SIG-M5 treated with dmso at 0.1 percent for 504 hours (cell line): Measurements from ENCODE around the gene CCDC197.

Source experiments
- DNase-seq: peaks from one replicate; lab custom pipeline; 2025; ENCODE audit not compliant: unreplicated experiment; lab: John Stamatoyannopoulos, UW

CCDC197 gene

GRCh38 chr14:93960774-93961438 lies 36.2 kb upstream of the CCDC197 start:
- DNase-seq: no peak

GRCh38 chr14:93961620-93962019 lies 35.5 kb upstream of the CCDC197 start:
- DNase-seq: no peak

- DNase-seq: peak; percentile 76
Observed at GRCh38 chr14:93962701-93963601, 34.1 kb upstream of the CCDC197 start.

- DNase-seq: no peak
Observed at GRCh38 chr14:93963692-93964091, 33.4 kb upstream of the CCDC197 start.

GRCh38 chr14:93964281-93964680 lies 32.8 kb upstream of the CCDC197 start:
- DNase-seq: no peak

- DNase-seq: no peak
Observed at GRCh38 chr14:93964820-93965286, 32.2 kb upstream of the CCDC197 start.

GRCh38 chr14:93965287-93965821 lies 31.7 kb upstream of the CCDC197 start:
- DNase-seq: no peak

- DNase-seq: no peak
Observed at GRCh38 chr14:93965946-93966474, 31.1 kb upstream of the CCDC197 start.

- DNase-seq: peak; percentile 79
Observed at GRCh38 chr14:93967637-93968250, 29.4 kb upstream of the CCDC197 start.

- no peak for DNase-seq
Observed at GRCh38 chr14:93969082-93969828, 27.8 kb upstream of the CCDC197 start.

- DNase-seq: peak; percentile 21
Observed at GRCh38 chr14:93970585-93970964, 26.5 kb upstream of the CCDC197 start.

GRCh38 chr14:93970965-93971634 lies 26.0 kb upstream of the CCDC197 start:
- peak; percentile 4 for DNase-seq

GRCh38 chr14:93971635-93972027 lies 25.5 kb upstream of the CCDC197 start:
- no peak for DNase-seq

GRCh38 chr14:93972618-93973205 lies 24.4 kb upstream of the CCDC197 start:
- DNase-seq: no peak

GRCh38 chr14:93973607-93974006 lies 23.5 kb upstream of the CCDC197 start:
- no peak for DNase-seq

GRCh38 chr14:93974299-93974698 lies 22.8 kb upstream of the CCDC197 start:
- DNase-seq: no peak

- DNase-seq: peak; percentile 20
Observed at GRCh38 chr14:93974833-93975232, 22.3 kb upstream of the CCDC197 start.

- DNase-seq: no peak
Observed at GRCh38 chr14:93975791-93976476, 21.2 kb upstream of the CCDC197 start.

GRCh38 chr14:93976477-93977057 lies 20.5 kb upstream of the CCDC197 start, which contains the start of gene ASB2:
ASB2 (minus strand) TSS chr14:93976570; CDS start chr14:93964539, 12,031 bp downstream.
- no peak for DNase-seq
